GM12872 (cell line): ENCODE results near the gene MRPS9.

Experiments
- CTCF ChIP-seq: IDR thresholded peaks from 3 replicates; pipeline ENCODE4 v1.5.1; 2011; ENCODE audit warnings: low read depth, mild to moderate bottlenecking, low read length, moderate library complexity; ENCODE audit not compliant: insufficient read depth

Gene MRPS9

GRCh38 chr2:105099153-105099552 is 61.3 kb downstream of the MRPS9 start:
- TF ChIP-seq CTCF, result no peak

GRCh38 chr2:105100046-105100840 is 62.4 kb downstream of the MRPS9 start:
- TF ChIP-seq CTCF, result no peak

- no peak for TF ChIP-seq CTCF
Observed at GRCh38 chr2:105102001-105102400, 64.1 kb downstream of the MRPS9 start.

GRCh38 chr2:105102963-105103421 is 65.1 kb downstream of the MRPS9 start:
- TF ChIP-seq CTCF, result no peak

GRCh38 chr2:105103481-105103880 is 65.6 kb downstream of the MRPS9 start:
- no peak for TF ChIP-seq CTCF

GRCh38 chr2:105104208-105104731 is 66.4 kb downstream of the MRPS9 start:
- TF ChIP-seq CTCF, result no peak

GRCh38 chr2:105110295-105110829 is 72.5 kb downstream of the MRPS9 start:
- TF ChIP-seq CTCF, result no peak
